AG09319 (cell line): ENCODE measurements around the gene C1S.
"Not testable (repeated sequence)": the region's sequence is repeated elsewhere in the genome, so short reads cannot be mapped to it uniquely, and the experiment has no call there.

Experiments
- DNase-seq: peaks from one replicate; pipeline ENCODE4 v3.0.0-alpha.2; 2010; ENCODE audit warnings: low read depth; ENCODE audit errors: extremely low read depth
- CTCF ChIP-seq: IDR thresholded peaks from 2 replicates; pipeline ENCODE4 v1.5.1; 2011; ENCODE audit warnings: low read depth, mild to moderate bottlenecking, inconsistent platforms, low read length, moderate library complexity

C1S gene

GRCh38 chr12:7103837-7104584, 43.5 kb downstream of the C1S start:
- DNase-seq, result no peak
- TF ChIP-seq CTCF, result no peak

- no peak for TF ChIP-seq CTCF
Measured at GRCh38 chr12:7106082-7106481, 45.6 kb downstream of the C1S start.

GRCh38 chr12:7107181-7107580, 46.7 kb downstream of the C1S start:
- not testable (repeated sequence) for DNase-seq

More at GRCh38 chr12:7106082-7106481, 45.6 kb downstream of the C1S start:
- no peak for DNase-seq

- DNase-seq, result no peak
- TF ChIP-seq CTCF, result no peak
Measured at GRCh38 chr12:7107636-7108002, 47.1 kb downstream of the C1S start.

GRCh38 chr12:7108003-7108795, 47.7 kb downstream of the C1S start:
- TF ChIP-seq CTCF, result no peak
- peak; percentile 55 for DNase-seq

- peak; percentile 76 for DNase-seq
- peak; percentile 99 for TF ChIP-seq CTCF
Measured at GRCh38 chr12:7108796-7109571, 48.5 kb downstream of the C1S start, which contains the start of gene C1RL. Gene C1RL (minus strand): TSS chr12:7109214. CDS start chr12:7109180, 34 bp downstream.

GRCh38 chr12:7109572-7109920, 49.0 kb downstream of the C1S start:
- TF ChIP-seq CTCF, result no peak
- no peak for DNase-seq
